HepG2 (cell line): ENCODE data around the gene ATP1B2. TPM values are rescaled to one million over a fixed set of nuclear protein-coding genes. Genes with fewer than 3 reads are reported as not detected.

ENCODE experiments used
- ATAC-seq: fragments of 200-7000 bp; cut with Tn5 transposase; 3 replicates; pipeline ENCODE4 v1.9.1; 2020; ENCODE audit warnings: mild to moderate bottlenecking, moderate library complexity
- BruUV-seq: library from RNA; stranded (reverse); fragments of 400-500 nt; replicated peaks from 2 replicates; lab custom pipeline; 2021; lab: Mats Ljungman, UMichigan
- CTCF ChIA-PET: fragments of 300-600 bp; formaldehyde crosslinking; extraction: SDS; loops from one replicate; lab custom pipeline; 2021; ENCODE audit warnings: low total read pairs, inconsistent platforms, low intra/inter-chr PET ratio; lab: Yijun Ruan, JAX
- POLR2A ChIA-PET: fragments of 350-600 bp; sonication (Branson Sonifier 250); formaldehyde crosslinking; loops from one replicate; lab custom pipeline; 2020; ENCODE audit warnings: antibody characterized with exemption, inconsistent platforms; lab: Yijun Ruan, JAX
- DNase-seq: peaks from one replicate; pipeline ENCODE4 v3.0.0-alpha.2; 2015; ENCODE audit warnings: low spot score
- FAIRE-seq: peaks from 3 replicates; lab custom pipeline; 2011; peaks lifted over from hg19 to GRCh38; lab: Jason Lieb, UNC
- H2AFZ ChIP-seq: one replicate; pipeline ENCODE4 v1.6.1; 2011; ENCODE audit warnings: low read length, inconsistent platforms
- H3K27ac ChIP-seq: fragments of 300-600 bp; 3 replicates; pipeline ENCODE4 v1.8.0; 2011; ENCODE audit warnings: mixed run types, mild to moderate bottlenecking, mixed read lengths, low read length, inconsistent platforms; ENCODE audit not compliant: insufficient read depth; ENCODE audit errors: extremely low read length
- H3K27me3 ChIP-seq, 2 experiments: fragments of 200-600 bp in 1 of 2; 2 replicates in 1 of 2; 3 replicates in 1 of 2; pipeline versions ENCODE4 v1.6.0 to v1.8.0; 2011; ENCODE audit warnings: low read length in 2 of 2, mild to moderate bottlenecking in 2 of 2, moderate library complexity in 2 of 2, inconsistent platforms in 1 of 2; ENCODE audit not compliant: insufficient read depth in 2 of 2, control insufficient read depth in 1 of 2
- H3K36me3 ChIP-seq, 2 experiments: fragments of 200-600 bp in 1 of 2; replicated peaks in 1 of 2; 2 replicates in 1 of 2; 3 replicates in 1 of 2; pipeline versions ENCODE4 v1.5.1 to v1.8.0; 2011; ENCODE audit warnings: low read length in 2 of 2, inconsistent platforms in 1 of 2; ENCODE audit not compliant: insufficient read depth in 2 of 2, control insufficient read depth in 1 of 2
- H3K4me1 ChIP-seq: 2 replicates; pipeline ENCODE4 v1.5.1; 2012; ENCODE audit warnings: low read length, inconsistent platforms; ENCODE audit not compliant: insufficient read depth
- H3K4me2 ChIP-seq: 2 replicates; pipeline ENCODE4 v1.6.0; 2011; ENCODE audit warnings: low read depth, low read length, inconsistent platforms
- H3K4me3 ChIP-seq, 3 experiments: fragments of 200-600 bp in 1 of 3; sonication (generic), shearing (Covaris generic) in 1 of 3; replicated peaks in 1 of 3; 2 replicates each; pipeline ENCODE4 v1.5.1; 2011 to 2016; ENCODE audit warnings: low read length in 3 of 3, inconsistent platforms in 2 of 3, low read depth in 2 of 3, mild to moderate bottlenecking in 2 of 3, control low read depth in 1 of 3, mixed read lengths in 1 of 3; ENCODE audit not compliant: insufficient read depth in 1 of 3
- H3K79me2 ChIP-seq: one replicate; pipeline ENCODE4 v1.6.1; 2011; ENCODE audit warnings: low read length, inconsistent platforms; ENCODE audit not compliant: insufficient read depth
- H3K9ac ChIP-seq: 2 replicates; pipeline ENCODE4 v1.6.0; 2011; ENCODE audit warnings: mild to moderate bottlenecking, low read depth, low read length, inconsistent platforms; ENCODE audit not compliant: insufficient read depth
- H3K9me3 ChIP-seq: 2 replicates; pipeline ENCODE4 v1.5.1; 2012; ENCODE audit warnings: mild to moderate bottlenecking, low read length
- H4K20me1 ChIP-seq: 2 replicates; pipeline ENCODE4 v1.6.0; 2011; ENCODE audit warnings: inconsistent platforms, mild to moderate bottlenecking, low read length, moderate library complexity; ENCODE audit not compliant: insufficient read depth
- CHD4 ChIP-seq: fragments of 200-600 bp; sonication (generic); IDR thresholded peaks from 2 replicates; pipeline ENCODE4 v1.7.0; 2017; ENCODE audit warnings: mild to moderate bottlenecking, low read length, borderline replicate concordance
- E2F1 ChIP-seq: sonication (generic); formaldehyde crosslinking; IDR thresholded peaks from 2 replicates; pipeline ENCODE4 v1.5.0; 2020; ENCODE audit warnings: missing genetic modification reagents
- FOXC1 ChIP-seq: sonication (generic); formaldehyde crosslinking; IDR thresholded peaks from 2 replicates; pipeline ENCODE4 v1.8.0; 2022; ENCODE audit warnings: mild to moderate bottlenecking, missing genetic modification reagents, borderline replicate concordance
- HOXA9 ChIP-seq: sonication (generic); formaldehyde crosslinking; IDR thresholded peaks from 2 replicates; pipeline ENCODE4 v1.8.1; 2022; ENCODE audit warnings: missing genetic modification reagents, mild to moderate bottlenecking, moderate library complexity, borderline replicate concordance
- KDM5B ChIP-seq: sonication (generic); formaldehyde crosslinking; IDR thresholded peaks from 2 replicates; pipeline ENCODE4 v1.4.0; 2020; ENCODE audit warnings: missing genetic modification reagents, mild to moderate bottlenecking, borderline replicate concordance
- ZNF143 ChIP-seq: sonication (generic); formaldehyde crosslinking; IDR thresholded peaks from 2 replicates; pipeline ENCODE4 v1.4.0; 2020; ENCODE audit warnings: missing genetic modification reagents
- ZNF430 ChIP-seq: sonication (generic); formaldehyde crosslinking; IDR thresholded peaks from 2 replicates; pipeline ENCODE4 v1.9.0; 2021; ENCODE audit warnings: mild to moderate bottlenecking, missing genetic modification reagents
- ZNF614 ChIP-seq: IDR thresholded peaks from 2 replicates; pipeline ENCODE4 v1.6.1; 2018; ENCODE audit warnings: missing biosample characterization, missing genetic modification reagents, inconsistent platforms, borderline replicate concordance
- ZNF629 ChIP-seq: sonication (generic); formaldehyde crosslinking; conservative IDR thresholded peaks from 2 replicates; pipeline ENCODE4 v1.5.0; 2020; ENCODE audit warnings: missing genetic modification reagents
- ZNF800 ChIP-seq: sonication (generic); formaldehyde crosslinking; IDR thresholded peaks from 2 replicates; pipeline ENCODE4 v1.4.0; 2020; ENCODE audit warnings: missing genetic modification reagents
- WGBS: methylation state at CpG from one replicate; pipeline ENCODE4 v1.1.6; 2017; ENCODE audit warnings: low lambda C conversion rate; 5-methylcytosine and 5-hydroxymethylcytosine counted together
- in situ Hi-C: cut with HindIII; loops from 2 replicates; pipeline ENCODE4 v1.10.0; 2017; ENCODE audit warnings: low pct_unique_long_range_greater_than_20kb; ENCODE audit not compliant: extremely low pct_ligation_motif_present
- intact Hi-C: fragments of 100-400 bp; cut with micrococcal nuclease; formaldehyde crosslinking; loops from one replicate; pipeline ENCODE4 v1.10.0; 2022; ENCODE audit not compliant: unreplicated experiment
- polyA plus RNA-seq, 8 experiments: library from polyadenylated mRNA; depleted of rRNA in 3 of 8; stranded (reverse) in 7 of 8; unstranded in 1 of 8; fragments of >200 nt; fragmentation: Illumina TruSeq in 4 of 8; extraction: Trizol in 4 of 8; gene quantifications; 2 replicates each; pipeline versions ENCODE4 v1.2.1 to v1.2.3, GENCODE V29; 2011 to 2016; ENCODE audit warnings: low read depth in 4 of 8, missing spikeins in 1 of 8, mixed read lengths in 1 of 8; ENCODE audit not compliant: insufficient read depth in 1 of 8
- total RNA-seq, 5 experiments: library from RNA; depleted of rRNA; stranded (reverse); fragments of >200 nt; fragmentation: Illumina TruSeq; extraction: Trizol; gene quantifications; 2 replicates each; pipeline ENCODE4 v1.2.3, GENCODE V29; 2016; ENCODE audit warnings: low read depth in 1 of 5
- TF ChIP-seq, protein P1 (sequence below): sonication (generic); formaldehyde crosslinking; IDR thresholded peaks from 2 replicates; pipeline ENCODE4 v1.4.0; 2020; ENCODE audit warnings: missing genetic modification reagents
- TF ChIP-seq, protein P2 (sequence below): sonication (generic); formaldehyde crosslinking; IDR thresholded peaks from 2 replicates; pipeline ENCODE4 v1.4.0; 2020; ENCODE audit warnings: missing genetic modification reagents

ATP1B2 gene
- total and polyA plus RNA-seq, 2 of the 13 experiments (the other 11 are each of a cell fraction or from before 2014, with no cell fraction given) = not detected

DNA sequence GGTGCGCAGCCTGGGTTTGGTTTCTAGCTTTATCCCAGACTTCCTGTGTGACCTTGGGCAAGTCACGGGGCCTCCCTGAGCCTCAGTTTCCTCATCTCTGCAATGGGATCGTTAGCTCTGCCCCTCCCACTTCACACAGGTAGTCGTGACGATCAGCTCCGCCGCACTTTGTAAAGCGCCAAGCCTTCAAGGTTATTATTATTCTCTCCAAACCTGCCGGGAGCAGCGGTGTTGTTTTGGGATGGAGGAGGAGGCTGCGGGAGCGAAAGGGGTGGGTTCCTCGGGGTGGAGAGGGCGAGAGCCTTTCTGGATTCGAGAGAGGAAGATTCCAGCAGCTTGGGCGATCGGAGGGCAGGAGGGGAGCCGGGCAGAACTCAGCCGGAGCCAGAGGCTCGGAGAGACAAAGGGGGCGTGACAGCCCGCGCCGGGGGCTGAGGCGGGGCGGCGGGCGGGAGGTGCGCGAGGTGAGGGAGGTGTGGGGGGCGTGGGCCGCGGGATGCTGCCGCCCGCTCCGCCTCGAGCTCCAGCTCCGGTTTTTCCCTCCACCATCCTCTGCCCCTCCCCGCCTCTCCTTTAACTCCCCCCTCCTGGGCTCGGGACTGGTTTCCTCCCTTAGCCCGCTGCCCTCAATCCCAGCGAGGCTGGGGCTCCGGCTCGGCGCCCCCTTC, 54.0 kb downstream of the ATP1B2 start, which contains the start of gene EFNB3:
TSS of gene EFNB3 (plus strand) at position 602 of the 668 bp plus-strand sequence. CDS start 397 bp downstream, outside the sequence.
- H3K4me3 ChIP-seq = peak within 1 kb of the TSS; percentile 26 to 61 (median 40); a peak in 4 of 6 replicates
- H3K4me2 ChIP-seq = peak within 1 kb of the TSS; percentile 45
- no TSS peak for BruUV-seq
- H2AFZ ChIP-seq = no peak within 1 kb of the TSS
- no peaks in the 10 kb centered on the region for H3K9me3 ChIP-seq
- no peak for FAIRE-seq
- in situ Hi-C loops = no loop called here
- intact Hi-C loops = no loop called here
- H4K20me1 ChIP-seq = no peaks in the 10 kb centered on the region
- CTCF ChIA-PET = no interaction called here
- POLR2A ChIA-PET = interaction anchor here (1.5 kb wide), 1 partner anchor 17 kb away, joined by 4 read pairs; the partner anchor contains the start of gene TP53
- H3K27me3 ChIP-seq = peaks cover 8 to 41% of the 10 kb centered on the region in 2 experiments
- peaks cover 6% of the 10 kb centered on the region; the same call in 1 of the 2 replicates for H3K4me1 ChIP-seq
- peak; percentile 25 for ATAC-seq
- DNase-seq = no peak
- H3K36me3 ChIP-seq = peaks cover 0 to 4% of the 10 kb centered on the region in 2 experiments; a peak in 3 of 5 replicates
- 37% methylated on average over 29 of the region's 45 CpGs for WGBS
- no peaks in the 10 kb centered on the region for H3K79me2 ChIP-seq
- H3K27ac ChIP-seq = no peak within 1 kb of the TSS
- H3K9ac ChIP-seq = no peak within 1 kb of the TSS
- TF ChIP-seq CHD4 (no peak), ZNF629 (CRISPR knock-in tag) (peak; percentile 68; the same call in 1 of the 2 replicates), KDM5B (CRISPR knock-in tag) (no peak), ZNF430 (CRISPR knock-in tag) (no peak), E2F1 (no peak), FOXC1 (no peak), ZNF800 (no peak), ZNF143 (CRISPR knock-in tag) (no peak), ZNF614 (no peak), HOXA9 (CRISPR knock-in tag) (no peak)
- TF ChIP-seq, protein P1, sequence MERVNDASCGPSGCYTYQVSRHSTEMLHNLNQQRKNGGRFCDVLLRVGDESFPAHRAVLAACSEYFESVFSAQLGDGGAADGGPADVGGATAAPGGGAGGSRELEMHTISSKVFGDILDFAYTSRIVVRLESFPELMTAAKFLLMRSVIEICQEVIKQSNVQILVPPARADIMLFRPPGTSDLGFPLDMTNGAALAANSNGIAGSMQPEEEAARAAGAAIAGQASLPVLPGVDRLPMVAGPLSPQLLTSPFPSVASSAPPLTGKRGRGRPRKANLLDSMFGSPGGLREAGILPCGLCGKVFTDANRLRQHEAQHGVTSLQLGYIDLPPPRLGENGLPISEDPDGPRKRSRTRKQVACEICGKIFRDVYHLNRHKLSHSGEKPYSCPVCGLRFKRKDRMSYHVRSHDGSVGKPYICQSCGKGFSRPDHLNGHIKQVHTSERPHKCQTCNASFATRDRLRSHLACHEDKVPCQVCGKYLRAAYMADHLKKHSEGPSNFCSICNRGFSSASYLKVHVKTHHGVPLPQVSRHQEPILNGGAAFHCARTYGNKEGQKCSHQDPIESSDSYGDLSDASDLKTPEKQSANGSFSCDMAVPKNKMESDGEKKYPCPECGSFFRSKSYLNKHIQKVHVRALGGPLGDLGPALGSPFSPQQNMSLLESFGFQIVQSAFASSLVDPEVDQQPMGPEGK (CRISPR knock-in tag) = peak; percentile 36; the same call in 1 of the 2 replicates
- TF ChIP-seq, protein P2, sequence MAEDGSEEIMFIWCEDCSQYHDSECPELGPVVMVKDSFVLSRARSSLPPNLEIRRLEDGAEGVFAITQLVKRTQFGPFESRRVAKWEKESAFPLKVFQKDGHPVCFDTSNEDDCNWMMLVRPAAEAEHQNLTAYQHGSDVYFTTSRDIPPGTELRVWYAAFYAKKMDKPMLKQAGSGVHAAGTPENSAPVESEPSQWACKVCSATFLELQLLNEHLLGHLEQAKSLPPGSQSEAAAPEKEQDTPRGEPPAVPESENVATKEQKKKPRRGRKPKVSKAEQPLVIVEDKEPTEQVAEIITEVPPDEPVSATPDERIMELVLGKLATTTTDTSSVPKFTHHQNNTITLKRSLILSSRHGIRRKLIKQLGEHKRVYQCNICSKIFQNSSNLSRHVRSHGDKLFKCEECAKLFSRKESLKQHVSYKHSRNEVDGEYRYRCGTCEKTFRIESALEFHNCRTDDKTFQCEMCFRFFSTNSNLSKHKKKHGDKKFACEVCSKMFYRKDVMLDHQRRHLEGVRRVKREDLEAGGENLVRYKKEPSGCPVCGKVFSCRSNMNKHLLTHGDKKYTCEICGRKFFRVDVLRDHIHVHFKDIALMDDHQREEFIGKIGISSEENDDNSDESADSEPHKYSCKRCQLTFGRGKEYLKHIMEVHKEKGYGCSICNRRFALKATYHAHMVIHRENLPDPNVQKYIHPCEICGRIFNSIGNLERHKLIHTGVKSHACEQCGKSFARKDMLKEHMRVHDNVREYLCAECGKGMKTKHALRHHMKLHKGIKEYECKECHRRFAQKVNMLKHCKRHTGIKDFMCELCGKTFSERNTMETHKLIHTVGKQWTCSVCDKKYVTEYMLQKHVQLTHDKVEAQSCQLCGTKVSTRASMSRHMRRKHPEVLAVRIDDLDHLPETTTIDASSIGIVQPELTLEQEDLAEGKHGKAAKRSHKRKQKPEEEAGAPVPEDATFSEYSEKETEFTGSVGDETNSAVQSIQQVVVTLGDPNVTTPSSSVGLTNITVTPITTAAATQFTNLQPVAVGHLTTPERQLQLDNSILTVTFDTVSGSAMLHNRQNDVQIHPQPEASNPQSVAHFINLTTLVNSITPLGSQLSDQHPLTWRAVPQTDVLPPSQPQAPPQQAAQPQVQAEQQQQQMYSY (CRISPR knock-in tag) = peak; percentile 95
